Measurements from ENCODE around the gene CNTFR. TPM values are rescaled to one million over a fixed set of nuclear protein-coding genes. Genes with fewer than 3 reads are reported as not detected.

CNTFR gene
- total RNA-seq, 1 donor from 2014 or later = 3.1 TPM

- no peak overlapping the region for H3K4me3 Mint-ChIP-seq (ENCODE audit: unreplicated experiment)
- no peaks in the 10 kb centered on the region for H3K9me3 Mint-ChIP-seq (ENCODE audit: unreplicated experiment)
- H3K27me3 Mint-ChIP-seq (ENCODE audit: unreplicated experiment) = peaks cover 5% of the 10 kb centered on the region
- no peak for TF ChIP-seq CTCF (IDR thresholded peaks at IDR 0.05; ENCODE audit: unreplicated experiment)
- no peaks in the 10 kb centered on the region for H3K4me1 Mint-ChIP-seq (ENCODE audit: unreplicated experiment)
- no peak for DNase-seq (ENCODE audit: low spot score)
- no peaks in the 10 kb centered on the region for H3K36me3 Mint-ChIP-seq (ENCODE audit: low read depth, unreplicated experiment)
- no peak overlapping the region for H3K27ac Mint-ChIP-seq (ENCODE audit: unreplicated experiment)
Measured at GRCh38 chr9:34503406-34503805, 86.1 kb downstream of the CNTFR start.

- Mint-ChIP-seq H3K4me1 (ENCODE audit: unreplicated experiment) (no peaks in the 10 kb centered on the region), H3K4me3 (ENCODE audit: unreplicated experiment) (no peak overlapping the region), H3K27ac (ENCODE audit: unreplicated experiment) (no peak overlapping the region), H3K9me3 (ENCODE audit: unreplicated experiment) (no peaks in the 10 kb centered on the region), H3K36me3 (ENCODE audit: low read depth, unreplicated experiment) (no peaks in the 10 kb centered on the region), H3K27me3 (ENCODE audit: unreplicated experiment) (peaks cover 5% of the 10 kb centered on the region)
- no peak for DNase-seq (ENCODE audit: low spot score)
- TF ChIP-seq CTCF (IDR thresholded peaks at IDR 0.05; ENCODE audit: unreplicated experiment) = no peak
Measured at GRCh38 chr9:34502891-34503290, 86.6 kb downstream of the CNTFR start.

GRCh38 chr9:34502471-34502870, 87.1 kb downstream of the CNTFR start:
- H3K27me3 Mint-ChIP-seq (ENCODE audit: unreplicated experiment) = peaks cover 5% of the 10 kb centered on the region
- H3K4me1 Mint-ChIP-seq (ENCODE audit: unreplicated experiment) = no peaks in the 10 kb centered on the region
- no peak for DNase-seq (ENCODE audit: low spot score)
- no peaks in the 10 kb centered on the region for H3K36me3 Mint-ChIP-seq (ENCODE audit: low read depth, unreplicated experiment)
- H3K27ac Mint-ChIP-seq (ENCODE audit: unreplicated experiment) = no peak overlapping the region
- no peak for TF ChIP-seq CTCF (IDR thresholded peaks at IDR 0.05; ENCODE audit: unreplicated experiment)
- no peak overlapping the region for H3K4me3 Mint-ChIP-seq (ENCODE audit: unreplicated experiment)
- no peaks in the 10 kb centered on the region for H3K9me3 Mint-ChIP-seq (ENCODE audit: unreplicated experiment)

GRCh38 chr9:34501889-34502425, 87.6 kb downstream of the CNTFR start:
- no peaks in the 10 kb centered on the region for H3K36me3 Mint-ChIP-seq (ENCODE audit: low read depth, unreplicated experiment)
- no peak for TF ChIP-seq CTCF (IDR thresholded peaks at IDR 0.05; ENCODE audit: unreplicated experiment)
- H3K9me3 Mint-ChIP-seq (ENCODE audit: unreplicated experiment) = no peaks in the 10 kb centered on the region
- H3K4me1 Mint-ChIP-seq (ENCODE audit: unreplicated experiment) = no peaks in the 10 kb centered on the region
- no peak overlapping the region for H3K4me3 Mint-ChIP-seq (ENCODE audit: unreplicated experiment)
- peaks cover 5% of the 10 kb centered on the region for H3K27me3 Mint-ChIP-seq (ENCODE audit: unreplicated experiment)
- no peak for DNase-seq (ENCODE audit: low spot score)
- no peak overlapping the region for H3K27ac Mint-ChIP-seq (ENCODE audit: unreplicated experiment)

Other genes with a start within 250 kb of the CNTFR start
- 77.0 TPM for gene MYORG, start 212.8 kb downstream of the CNTFR start, total RNA-seq (ENCODE audit: unreplicated experiment)
- 55.3 TPM for gene FAM219A, start 131.2 kb downstream of the CNTFR start, total RNA-seq (ENCODE audit: unreplicated experiment)
- gene DNAI1, start 130.9 kb downstream of the CNTFR start, total RNA-seq (ENCODE audit: unreplicated experiment) = 0.74 TPM
- gene ENHO, start 66.7 kb downstream of the CNTFR start, total RNA-seq (ENCODE audit: unreplicated experiment) = 4.1 TPM
- 12.9 TPM for gene RPP25L, start 22.4 kb upstream of the CNTFR start, total RNA-seq (ENCODE audit: unreplicated experiment)
- 81.5 TPM for gene DCTN3, start 30.8 kb upstream of the CNTFR start, total RNA-seq (ENCODE audit: unreplicated experiment)
- gene ARID3C, start 39.3 kb upstream of the CNTFR start, total RNA-seq (ENCODE audit: unreplicated experiment) = not detected
- gene SIGMAR1, start 48.1 kb upstream of the CNTFR start, total RNA-seq (ENCODE audit: unreplicated experiment) = 25.9 TPM
- 53.1 TPM for gene GALT, start 57.0 kb upstream of the CNTFR start, total RNA-seq (ENCODE audit: unreplicated experiment)
- gene IL11RA, start 62.5 kb upstream of the CNTFR start, total RNA-seq (ENCODE audit: unreplicated experiment) = 61.4 TPM
- not detected for gene CCL27, start 72.9 kb upstream of the CNTFR start, total RNA-seq (ENCODE audit: unreplicated experiment)
- gene CCL19, start 101.6 kb upstream of the CNTFR start, total RNA-seq (ENCODE audit: unreplicated experiment) = not detected
- gene CCL21, start 120.4 kb upstream of the CNTFR start, total RNA-seq (ENCODE audit: unreplicated experiment) = not detected